GM21390 (cell line): ENCODE data around the gene ADAMTS20.
"Not testable (repeated sequence)": the region's sequence is repeated elsewhere in the genome, so short reads cannot be mapped to it uniquely, and the experiment has no call there.

Experiments used
- ATAC-seq: cut with Tn5 transposase; IDR thresholded peaks from one replicate; pipeline ENCODE4 v1.9.1; 2021; ENCODE audit not compliant: unreplicated experiment

ADAMTS20 gene

GRCh38 chr12:43551971-43552559 lies at the start of gene ADAMTS20:
Gene ADAMTS20, minus strand, starts transcription at chr12:43552203. Its CDS starts 282 bp downstream, at chr12:43551921.
- ATAC-seq: no peak

- ATAC-seq: no peak
Observed at GRCh38 chr12:43599708-43600107, 47.7 kb upstream of the ADAMTS20 start.

GRCh38 chr12:43599066-43599465 lies 47.1 kb upstream of the ADAMTS20 start:
- no peak for ATAC-seq

- ATAC-seq: no peak
Observed at GRCh38 chr12:43590307-43590706, 38.3 kb upstream of the ADAMTS20 start.

- no peak for ATAC-seq
Observed at GRCh38 chr12:43586646-43587245, 34.7 kb upstream of the ADAMTS20 start.

- no peak for ATAC-seq
Observed at GRCh38 chr12:43585676-43586075, 33.7 kb upstream of the ADAMTS20 start.

GRCh38 chr12:43580601-43581000 lies 28.6 kb upstream of the ADAMTS20 start:
- no peak for ATAC-seq

- no peak for ATAC-seq
Observed at GRCh38 chr12:43579206-43579605, 27.2 kb upstream of the ADAMTS20 start.

GRCh38 chr12:43578782-43579181 lies 26.8 kb upstream of the ADAMTS20 start:
- ATAC-seq: no peak

- ATAC-seq: no peak
Observed at GRCh38 chr12:43577381-43577780, 25.4 kb upstream of the ADAMTS20 start.

GRCh38 chr12:43576162-43576561 lies 24.2 kb upstream of the ADAMTS20 start:
- ATAC-seq: no peak

- no peak for ATAC-seq
Observed at GRCh38 chr12:43571885-43572284, 19.9 kb upstream of the ADAMTS20 start.

- ATAC-seq: no peak
Observed at GRCh38 chr12:43556057-43556456, 4.1 kb upstream of the ADAMTS20 start.

- ATAC-seq: no peak
Observed at GRCh38 chr12:43551279-43551970, 578 bp downstream of the ADAMTS20 start.

GRCh38 chr12:43550831-43551271 lies 1.2 kb downstream of the ADAMTS20 start:
- ATAC-seq: no peak

- ATAC-seq: no peak
Observed at GRCh38 chr12:43544703-43545102, 7.3 kb downstream of the ADAMTS20 start.

- ATAC-seq: no peak
Observed at GRCh38 chr12:43540470-43540869, 11.5 kb downstream of the ADAMTS20 start.

- ATAC-seq: not testable (repeated sequence)
Observed at GRCh38 chr12:43537675-43538074, 14.3 kb downstream of the ADAMTS20 start.

GRCh38 chr12:43516045-43516444 lies 36.0 kb downstream of the ADAMTS20 start:
- ATAC-seq: no peak

- no peak for ATAC-seq
Observed at GRCh38 chr12:43501703-43502102, 50.3 kb downstream of the ADAMTS20 start.

- no peak for ATAC-seq
Observed at GRCh38 chr12:43493261-43493797, 58.7 kb downstream of the ADAMTS20 start.
